ENCODE measurements around the gene RPL18. TPM values are rescaled to one million over a fixed set of nuclear protein-coding genes. Genes with fewer than 3 reads are reported as not detected.
A peak's percentile ranks its signal among the peaks of the same experiment; 100 is the strongest.
"Not testable (repeated sequence)": the region's sequence is repeated elsewhere in the genome, so short reads cannot be mapped to it uniquely, and the experiment has no call there.

RPL18 gene
- total RNA-seq, 2 experiments from 2014 or later = 2,095 to 2,140 TPM

DNA sequence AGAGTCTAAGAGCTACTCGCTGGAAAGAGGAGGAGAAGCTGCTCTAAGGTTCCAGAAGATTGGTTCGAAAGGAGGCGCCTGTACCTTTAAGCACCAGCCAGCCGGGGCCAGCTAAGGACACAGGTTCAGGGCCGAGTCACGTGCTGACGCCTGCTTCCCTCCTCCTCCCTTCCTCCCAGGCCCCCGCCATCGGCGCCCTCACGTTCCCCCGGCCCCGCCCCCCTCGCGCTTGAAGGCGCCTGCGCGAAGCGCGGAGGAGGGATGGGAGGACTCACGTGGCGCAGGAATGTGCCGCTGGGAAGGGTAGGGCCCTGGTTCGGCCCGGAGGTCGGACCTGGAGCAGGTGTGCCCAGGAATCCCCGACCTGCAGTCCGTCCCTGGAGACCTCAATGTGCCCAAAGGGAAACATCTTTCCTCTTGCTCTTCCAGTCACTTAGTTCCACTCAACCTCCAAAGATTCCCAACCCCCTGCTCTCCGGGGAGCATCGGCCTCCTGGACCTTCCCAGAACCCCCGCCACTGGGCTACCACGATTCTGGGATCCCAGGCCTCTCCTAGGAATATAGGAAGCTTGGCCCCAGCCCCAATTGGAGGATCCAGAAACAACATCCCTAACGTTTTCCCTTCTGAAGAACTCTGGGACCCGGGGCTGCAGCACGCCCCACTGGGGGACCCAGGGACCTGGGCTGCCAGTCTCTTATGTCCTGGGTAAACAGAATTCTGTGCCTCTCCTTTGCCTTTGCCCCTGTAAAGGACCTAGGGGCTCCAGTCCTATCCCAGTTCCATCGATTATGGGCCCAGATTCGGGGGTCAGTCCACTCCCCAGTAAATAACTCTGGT lies 15.7 kb upstream of the RPL18 start:
- H3K36me3 Mint-ChIP-seq = peaks cover 8% of the 10 kb centered on the region
- intact Hi-C loops (cut with micrococcal nuclease) = loop anchor here (1.0 to 2.0 kb wide), 4 partner anchors 10 to 330 kb away; partner anchors contain the start of genes FTL, RPL18 and SPHK2
- DNase-seq = peak; percentile 97
- peak overlapping the region; percentile 90 for H3K27ac Mint-ChIP-seq
- no peaks in the 10 kb centered on the region for H3K27me3 Mint-ChIP-seq
- POLR2A ChIA-PET = interaction anchor here (0.6 to 2.7 kb wide), 5 partner anchors 10 to 135 kb away, joined by 3 to 10 read pairs (median 5); partner anchors contain the start of genes CA11, RPL18 and SPHK2
- peak overlapping the region; percentile 72 for H3K4me3 Mint-ChIP-seq
- peaks cover 53% of the 10 kb centered on the region for H3K4me1 Mint-ChIP-seq (ENCODE audit: low read depth)
- no peaks in the 10 kb centered on the region for H3K9me3 Mint-ChIP-seq
- CTCF ChIA-PET = interaction anchor here (1.1 to 2.6 kb wide), 2 partner anchors 11 to 26 kb away, joined by 4 to 12 read pairs; partner anchors contain the start of gene CA11

- Mint-ChIP-seq H3K36me3 (peaks cover 11% of the 10 kb centered on the region), H3K27ac (peak overlapping the region; percentile 90), H3K4me3 (peak overlapping the region; percentile 72), H3K27me3 (no peaks in the 10 kb centered on the region), H3K9me3 (no peaks in the 10 kb centered on the region), H3K4me1 (ENCODE audit: low read depth) (peaks cover 50% of the 10 kb centered on the region)
- intact Hi-C loops (cut with micrococcal nuclease) = loop anchor here (1.0 to 2.0 kb wide), 4 partner anchors 10 to 331 kb away; partner anchors contain the start of genes FTL, RPL18 and SPHK2
- DNase-seq = no peak
- ChIA-PET POLR2A (interaction anchor here (1.5 to 2.7 kb wide), 4 partner anchors 10 to 17 kb away, joined by 3 to 10 read pairs (median 6); partner anchors contain the start of genes CA11, RPL18 and SPHK2), CTCF (interaction anchor here (1.1 to 2.6 kb wide), 2 partner anchors 12 to 25 kb away, joined by 4 to 12 read pairs; partner anchors contain the start of gene CA11)
These were observed 15.0 kb upstream of the RPL18 start for GRCh38 chr19:48634036-48634342.

DNA sequence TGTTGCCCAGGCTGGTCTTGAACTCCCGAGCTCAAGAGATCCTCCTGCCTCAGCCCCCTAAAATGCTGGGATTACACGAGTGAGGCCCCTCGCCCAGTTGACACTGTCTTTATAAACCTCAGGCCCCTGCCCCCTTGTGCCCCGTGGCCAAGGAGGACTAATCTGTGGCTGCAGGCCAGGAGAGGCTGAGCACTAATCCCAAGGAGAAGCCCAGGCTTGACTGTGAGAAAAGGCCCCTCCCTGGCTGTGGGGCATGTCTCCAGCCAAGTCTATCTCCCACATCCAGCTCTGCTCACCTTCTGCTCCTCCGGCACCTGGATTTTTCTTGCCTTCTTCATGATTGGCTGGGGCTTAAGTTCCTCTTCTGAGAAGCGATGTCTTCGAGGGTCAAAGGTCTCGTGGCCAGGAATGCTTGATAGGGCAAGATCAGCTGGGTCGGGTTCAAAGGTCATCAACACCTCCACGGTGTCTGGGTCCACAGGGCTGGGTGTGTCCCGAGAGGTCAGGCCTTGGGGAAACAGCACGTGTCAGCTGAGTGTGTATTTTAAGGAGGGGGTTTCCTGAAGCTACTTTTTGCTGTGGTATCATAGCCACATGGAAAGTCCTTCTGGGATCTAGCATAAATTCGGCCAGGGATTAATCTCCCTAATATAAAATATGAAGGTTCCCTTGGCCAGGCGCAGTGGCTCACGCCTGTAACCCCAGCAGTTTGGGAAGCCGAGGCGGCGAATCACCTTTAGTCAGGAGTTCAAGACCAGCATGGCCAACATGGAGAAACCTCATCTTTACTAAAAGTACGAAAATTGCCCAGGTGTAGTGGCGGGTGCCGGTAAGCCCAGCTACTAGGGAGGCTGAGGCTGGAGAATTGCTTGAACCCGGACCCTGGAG lies 14.4 kb upstream of the RPL18 start:
- Mint-ChIP-seq H3K27me3 (no peaks in the 10 kb centered on the region), H3K4me3 (peak overlapping the region; percentile 72), H3K36me3 (peaks cover 8% of the 10 kb centered on the region), H3K9me3 (no peaks in the 10 kb centered on the region), H3K27ac (peak overlapping the region; percentile 90), H3K4me1 (ENCODE audit: low read depth) (peaks cover 44% of the 10 kb centered on the region)
- CTCF ChIA-PET = interaction anchor here (0.5 to 2.6 kb wide), 3 partner anchors 12 to 205 kb away, joined by 3 to 12 read pairs (median 4); partner anchors contain the start of gene CA11
- intact Hi-C loops (cut with micrococcal nuclease) = loop anchor here (1.0 to 2.0 kb wide), 4 partner anchors 9 to 331 kb away; partner anchors contain the start of genes FTL, RPL18 and SPHK2
- DNase-seq = no peak
- POLR2A ChIA-PET = interaction anchor here (1.5 to 2.7 kb wide), 4 partner anchors 9 to 17 kb away, joined by 3 to 10 read pairs (median 6); partner anchors contain the start of genes CA11, RPL18 and SPHK2

DNA sequence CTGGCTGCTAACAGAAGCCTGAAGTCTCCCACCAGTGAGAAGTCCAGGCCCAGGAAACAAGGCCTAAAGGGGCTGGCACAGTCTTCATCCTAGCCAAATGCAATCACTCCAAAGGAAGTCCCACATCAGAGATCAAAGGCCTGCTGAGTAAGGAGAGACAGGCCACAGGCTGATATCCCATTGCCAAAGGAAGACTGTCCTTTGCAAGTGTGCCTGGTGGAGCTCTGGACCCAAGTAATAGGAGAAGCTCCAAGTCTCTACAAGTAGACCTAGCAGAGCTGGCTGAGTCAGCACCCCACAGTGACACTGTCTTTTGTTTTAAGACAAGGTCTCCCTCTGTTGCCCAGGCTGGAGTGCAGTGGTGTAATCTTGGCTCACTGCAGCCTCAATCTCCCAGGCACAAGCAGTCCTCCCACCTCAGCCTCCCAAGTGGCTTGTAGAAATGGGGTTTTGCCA lies 13.7 kb upstream of the RPL18 start:
- H3K4me1 Mint-ChIP-seq (ENCODE audit: low read depth) = peaks cover 37% of the 10 kb centered on the region
- intact Hi-C loops (cut with micrococcal nuclease) = no loop called here
- ChIA-PET POLR2A (interaction anchor here (2.1 to 2.7 kb wide), 3 partner anchors 8 to 14 kb away, joined by 5 to 10 read pairs (median 8); partner anchors contain the start of genes CA11, RPL18 and SPHK2), CTCF (interaction anchor here (0.5 to 2.6 kb wide), 2 partner anchors 13 to 206 kb away, joined by 3 to 12 read pairs; partner anchors contain the start of gene CA11)
- H3K9me3 Mint-ChIP-seq = no peaks in the 10 kb centered on the region
- H3K4me3 Mint-ChIP-seq = no peak overlapping the region
- H3K27ac Mint-ChIP-seq = peak overlapping the region; percentile 59
- H3K36me3 Mint-ChIP-seq = peaks cover 7% of the 10 kb centered on the region
- peak; percentile 29 for DNase-seq
- no peaks in the 10 kb centered on the region for H3K27me3 Mint-ChIP-seq

- H3K9me3 Mint-ChIP-seq; H3K27me3 Mint-ChIP-seq; DNase-seq; H3K4me3 Mint-ChIP-seq; intact Hi-C loops (cut with micrococcal nuclease); H3K36me3 Mint-ChIP-seq: not testable (repeated sequence)
- POLR2A ChIA-PET = interaction anchor here (2.4 kb wide), 1 partner anchor 13 kb away, joined by 10 read pairs; the partner anchor contains the start of genes RPL18 and SPHK2
- H3K27ac Mint-ChIP-seq = peak overlapping the region; percentile 59
- CTCF ChIA-PET = interaction anchor here (2.6 kb wide), 1 partner anchor 13 kb away, joined by 12 read pairs; the partner anchor contains the start of gene CA11
- H3K4me1 Mint-ChIP-seq (ENCODE audit: low read depth) = peaks cover 37% of the 10 kb centered on the region
These were observed 13.3 kb upstream of the RPL18 start for GRCh38 chr19:48632286-48632685.

DNA sequence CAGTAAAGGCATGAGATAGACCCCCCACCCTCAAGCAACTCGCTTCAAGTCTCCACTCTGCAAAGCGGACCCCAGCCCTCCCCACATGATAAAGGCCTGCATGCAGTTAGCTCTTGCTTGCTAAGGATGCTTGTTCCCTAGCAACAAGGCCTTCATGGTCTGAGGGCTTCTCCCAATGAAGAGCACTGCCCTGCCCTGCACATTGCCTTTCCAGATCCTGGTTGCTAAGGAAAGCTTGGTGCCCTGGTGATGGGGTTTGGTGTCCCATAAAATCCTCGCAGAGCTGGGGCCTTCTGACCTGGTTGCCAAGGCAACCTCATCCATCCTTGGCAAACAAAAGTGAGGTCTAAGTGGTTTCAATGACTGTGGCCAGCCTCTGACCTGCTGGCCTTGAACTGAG lies 12.2 kb upstream of the RPL18 start:
- CTCF ChIA-PET = no interaction called here
- intact Hi-C loops (cut with micrococcal nuclease) = no loop called here
- Mint-ChIP-seq H3K36me3 (peaks cover 7% of the 10 kb centered on the region), H3K27me3 (no peaks in the 10 kb centered on the region), H3K9me3 (no peaks in the 10 kb centered on the region), H3K4me1 (ENCODE audit: low read depth) (peaks cover 38% of the 10 kb centered on the region), H3K4me3 (no peak overlapping the region), H3K27ac (peak overlapping the region; percentile 23)
- POLR2A ChIA-PET = interaction anchor here (0.7 kb wide), 1 partner anchor 12 kb away, joined by 4 read pairs; the partner anchor contains the start of genes RPL18 and SPHK2
- no peak for DNase-seq

DNA sequence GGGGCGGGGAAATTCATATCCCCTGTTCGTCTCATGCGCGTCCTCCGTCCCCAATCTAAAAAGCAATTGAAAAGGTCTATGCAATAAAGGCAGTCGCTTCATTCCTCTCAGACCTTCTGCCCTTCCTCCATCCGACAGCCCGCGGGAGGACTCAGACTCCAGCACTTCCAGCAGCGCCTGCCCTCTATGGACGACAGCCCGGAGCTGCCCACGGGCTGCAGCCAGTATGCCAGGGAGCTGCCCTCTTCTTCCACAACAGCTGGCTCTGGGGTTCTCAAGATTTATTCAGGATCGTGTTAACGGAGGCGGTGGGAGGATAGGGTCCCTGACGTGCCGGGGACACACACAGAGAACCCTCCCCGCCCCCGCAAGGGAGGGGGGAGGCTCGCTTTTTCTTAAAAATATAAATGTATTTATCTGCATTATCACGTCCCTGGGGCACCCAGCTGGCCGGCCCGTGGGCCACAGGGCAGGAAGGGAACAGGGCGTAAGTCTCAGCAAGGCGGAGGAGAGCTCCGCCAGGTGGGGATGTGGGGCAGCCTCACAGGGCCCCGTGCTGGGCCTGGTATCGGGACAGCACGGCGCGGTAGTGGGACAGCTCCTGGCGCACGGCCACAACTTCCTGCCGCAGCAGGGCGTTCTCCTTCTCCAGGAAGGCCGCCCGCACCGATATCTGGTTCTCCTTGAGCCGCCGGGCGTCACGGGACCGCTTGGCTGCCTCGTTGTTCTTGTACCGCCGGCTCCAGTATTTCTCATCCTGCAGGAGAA lies 11.5 kb upstream of the RPL18 start:
- no peaks in the 10 kb centered on the region for H3K27me3 Mint-ChIP-seq
- POLR2A ChIA-PET = no interaction called here
- CTCF ChIA-PET = no interaction called here
- no peak for DNase-seq
- H3K4me3 Mint-ChIP-seq = no peak overlapping the region
- peaks cover 7% of the 10 kb centered on the region for H3K36me3 Mint-ChIP-seq
- H3K9me3 Mint-ChIP-seq = no peaks in the 10 kb centered on the region
- H3K27ac Mint-ChIP-seq = no peak overlapping the region
- intact Hi-C loops (cut with micrococcal nuclease) = no loop called here
- peaks cover 36% of the 10 kb centered on the region for H3K4me1 Mint-ChIP-seq (ENCODE audit: low read depth)

- H3K9me3 Mint-ChIP-seq = no peaks in the 10 kb centered on the region
- intact Hi-C loops (cut with micrococcal nuclease) = no loop called here
These were observed 10.8 kb upstream of the RPL18 start for GRCh38 chr19:48629599-48630295.

DNA sequence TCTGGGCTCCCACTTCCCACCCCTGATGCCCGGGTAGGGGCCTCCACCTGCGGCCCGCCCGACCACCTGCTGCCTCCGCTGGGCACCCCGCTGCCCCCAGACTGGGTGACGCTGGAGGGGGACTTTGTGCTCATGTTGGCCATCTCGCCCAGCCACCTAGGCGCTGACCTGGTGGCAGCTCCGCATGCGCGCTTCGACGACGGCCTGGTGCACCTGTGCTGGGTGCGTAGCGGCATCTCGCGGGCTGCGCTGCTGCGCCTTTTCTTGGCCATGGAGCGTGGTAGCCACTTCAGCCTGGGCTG lies 10.3 kb upstream of the RPL18 start:
- H3K36me3 Mint-ChIP-seq = peaks cover 7% of the 10 kb centered on the region
- ChIA-PET POLR2A (no interaction called here), CTCF (no interaction called here)
- no peaks in the 10 kb centered on the region for H3K27me3 Mint-ChIP-seq
- H3K4me3 Mint-ChIP-seq = no peak overlapping the region
- H3K4me1 Mint-ChIP-seq (ENCODE audit: low read depth) = peaks cover 37% of the 10 kb centered on the region
- no peak for DNase-seq
- no peak overlapping the region for H3K27ac Mint-ChIP-seq
- intact Hi-C loops (cut with micrococcal nuclease) = no loop called here
- H3K9me3 Mint-ChIP-seq = no peaks in the 10 kb centered on the region

More at GRCh38 chr19:48629599-48630295, 10.8 kb upstream of the RPL18 start:
- DNase-seq = peak; percentile 34
- Mint-ChIP-seq H3K27me3 (no peaks in the 10 kb centered on the region), H3K4me1 (ENCODE audit: low read depth) (peaks cover 37% of the 10 kb centered on the region), H3K27ac (no peak overlapping the region), H3K4me3 (no peak overlapping the region), H3K36me3 (peaks cover 7% of the 10 kb centered on the region)
- ChIA-PET CTCF (no interaction called here), POLR2A (no interaction called here)

DNA sequence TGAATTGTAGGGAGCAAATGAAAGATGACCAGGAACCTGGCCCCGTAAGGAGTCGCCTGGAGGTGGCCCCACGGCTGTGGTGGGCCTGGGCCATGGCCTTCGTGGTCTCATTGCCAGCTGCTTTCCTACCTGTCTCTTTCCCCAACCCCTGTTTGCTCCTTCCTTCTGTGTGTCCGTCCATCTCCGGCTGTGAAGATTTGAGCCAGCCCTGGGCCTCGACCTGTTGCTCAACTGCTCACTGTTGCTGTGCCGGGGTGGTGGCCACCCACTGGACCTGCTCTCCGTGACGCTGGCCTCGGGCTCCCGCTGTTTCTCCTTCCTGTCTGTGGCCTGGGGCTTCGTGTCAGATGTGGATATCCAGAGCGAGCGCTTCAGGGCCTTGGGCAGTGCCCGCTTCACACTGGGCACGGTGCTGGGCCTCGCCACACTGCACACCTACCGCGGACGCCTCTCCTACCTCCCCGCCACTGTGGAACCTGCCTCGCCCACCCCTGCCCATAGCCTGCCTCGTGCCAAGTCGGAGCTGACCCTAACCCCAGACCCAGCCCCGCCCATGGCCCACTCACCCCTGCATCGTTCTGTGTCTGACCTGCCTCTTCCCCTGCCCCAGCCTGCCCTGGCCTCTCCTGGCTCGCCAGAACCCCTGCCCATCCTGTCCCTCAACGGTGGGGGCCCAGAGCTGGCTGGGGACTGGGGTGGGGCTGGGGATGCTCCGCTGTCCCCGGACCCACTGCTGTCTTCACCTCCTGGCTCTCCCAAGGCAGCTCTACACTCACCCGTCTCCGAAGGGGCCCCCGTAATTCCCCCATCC lies 9.7 kb upstream of the RPL18 start:
- intact Hi-C loops (cut with micrococcal nuclease) = no loop called here
- H3K27me3 Mint-ChIP-seq = no peaks in the 10 kb centered on the region
- H3K4me3 Mint-ChIP-seq = no peak overlapping the region
- POLR2A ChIA-PET = no interaction called here
- CTCF ChIA-PET = no interaction called here
- peaks cover 9% of the 10 kb centered on the region for H3K36me3 Mint-ChIP-seq
- H3K4me1 Mint-ChIP-seq (ENCODE audit: low read depth) = peaks cover 38% of the 10 kb centered on the region
- H3K9me3 Mint-ChIP-seq = no peaks in the 10 kb centered on the region
- no peak overlapping the region for H3K27ac Mint-ChIP-seq
- no peak for DNase-seq

Data from activated CD4-positive, alpha-beta memory T cell treated with anti-CD3 and anti-CD28 coated beads for 36 hours (primary cell).